ENCODE measurements around the gene SYNDIG1. TPM values are rescaled to one million over a fixed set of nuclear protein-coding genes. Genes with fewer than 3 reads are reported as not detected.

SYNDIG1 gene
- total and polyA plus RNA-seq, 3 experiments from 2014 or later = not detected

GRCh38 chr20:24584538-24585356 is 115.3 kb downstream of the SYNDIG1 start:
- Mint-ChIP-seq H3K36me3 (no peaks in the 10 kb centered on the region), H3K4me3 (no peak overlapping the region), H3K4me1 (no peaks in the 10 kb centered on the region), H3K27ac (no peak overlapping the region), H3K27me3 (peaks cover 2 to 3% of the 10 kb centered on the region in 2 donors), H3K9me3 (no peaks in the 10 kb centered on the region)
- Histone ChIP-seq H3K27me3 (ENCODE audit: insufficient read depth, low read length, poor library complexity, severe bottlenecking) (no peaks in the 10 kb centered on the region), H3K4me1 (ENCODE audit: insufficient read depth, low read length) (no peaks in the 10 kb centered on the region), H3K4me3 (ENCODE audit: low read length) (no peak overlapping the region), H3K27ac (ENCODE audit: low read depth, low read length) (no peak overlapping the region), H3K9me3 (ENCODE audit: low read length) (no peaks in the 10 kb centered on the region), H3K36me3 (ENCODE audit: insufficient read depth, low read length) (no peaks in the 10 kb centered on the region)
- DNase-seq = no peak
- CTCF ChIA-PET = no interaction called here
- POLR2A ChIA-PET = no interaction called here

GRCh38 chr20:24585796-24586522 is 116.5 kb downstream of the SYNDIG1 start:
- no peaks in the 10 kb centered on the region for H3K36me3 Mint-ChIP-seq
- no peak overlapping the region for H3K4me3 Mint-ChIP-seq
- POLR2A ChIA-PET = no interaction called here
- CTCF ChIA-PET = no interaction called here
- no peak overlapping the region for H3K27ac ChIP-seq (ENCODE audit: low read depth, low read length)
- no peak overlapping the region for H3K27ac Mint-ChIP-seq
- H3K27me3 Mint-ChIP-seq = peaks cover 3% of the 10 kb centered on the region in 2 donors
- no peaks in the 10 kb centered on the region for H3K9me3 ChIP-seq (ENCODE audit: low read length)
- no peaks in the 10 kb centered on the region for H3K27me3 ChIP-seq (ENCODE audit: insufficient read depth, low read length, poor library complexity, severe bottlenecking)
- H3K4me3 ChIP-seq (ENCODE audit: low read length) = no peak overlapping the region
- DNase-seq = no peak
- H3K4me1 ChIP-seq (ENCODE audit: insufficient read depth, low read length) = no peaks in the 10 kb centered on the region
- no peaks in the 10 kb centered on the region for H3K36me3 ChIP-seq (ENCODE audit: insufficient read depth, low read length)
- H3K9me3 Mint-ChIP-seq = no peaks in the 10 kb centered on the region
- no peaks in the 10 kb centered on the region for H3K4me1 Mint-ChIP-seq

DNA sequence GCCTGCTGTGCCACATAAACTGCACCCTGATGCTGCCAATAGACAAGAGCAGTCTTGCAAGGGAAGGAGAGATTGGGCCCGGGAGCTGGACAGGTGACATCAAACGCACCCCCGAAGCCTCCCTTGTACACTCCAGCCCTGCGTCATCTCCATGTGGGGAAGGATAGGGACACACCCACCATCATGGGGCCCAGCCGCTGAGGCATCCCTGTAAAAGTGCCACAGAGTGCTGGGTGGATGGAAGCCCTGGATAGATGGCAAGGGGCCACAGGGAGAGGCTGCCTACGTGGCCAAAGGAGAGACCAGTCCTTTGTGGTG is 117.1 kb downstream of the SYNDIG1 start:
- no peak overlapping the region for H3K27ac ChIP-seq (ENCODE audit: low read depth, low read length)
- H3K9me3 ChIP-seq (ENCODE audit: low read length) = no peaks in the 10 kb centered on the region
- no peaks in the 10 kb centered on the region for H3K4me1 Mint-ChIP-seq
- H3K36me3 ChIP-seq (ENCODE audit: insufficient read depth, low read length) = no peaks in the 10 kb centered on the region
- no peaks in the 10 kb centered on the region for H3K9me3 Mint-ChIP-seq
- POLR2A ChIA-PET = no interaction called here
- DNase-seq = no peak
- no peak overlapping the region for H3K27ac Mint-ChIP-seq
- CTCF ChIA-PET = no interaction called here
- H3K4me3 ChIP-seq (ENCODE audit: low read length) = no peak overlapping the region
- peaks cover 3% of the 10 kb centered on the region in 2 donors for H3K27me3 Mint-ChIP-seq
- H3K27me3 ChIP-seq (ENCODE audit: insufficient read depth, low read length, poor library complexity, severe bottlenecking) = no peaks in the 10 kb centered on the region
- H3K4me1 ChIP-seq (ENCODE audit: insufficient read depth, low read length) = no peaks in the 10 kb centered on the region
- no peak overlapping the region for H3K4me3 Mint-ChIP-seq
- no peaks in the 10 kb centered on the region for H3K36me3 Mint-ChIP-seq

- ChIA-PET CTCF (no interaction called here), POLR2A (no interaction called here)
- peaks cover 1 to 3% of the 10 kb centered on the region in 2 donors for H3K27me3 Mint-ChIP-seq
- H3K4me1 Mint-ChIP-seq = no peaks in the 10 kb centered on the region
- H3K27me3 ChIP-seq (ENCODE audit: insufficient read depth, low read length, poor library complexity, severe bottlenecking) = no peaks in the 10 kb centered on the region
- H3K36me3 Mint-ChIP-seq = no peaks in the 10 kb centered on the region
- H3K27ac ChIP-seq (ENCODE audit: low read depth, low read length) = no peak overlapping the region
- H3K9me3 Mint-ChIP-seq = no peaks in the 10 kb centered on the region
- no peak overlapping the region for H3K4me3 ChIP-seq (ENCODE audit: low read length)
- no peaks in the 10 kb centered on the region for H3K4me1 ChIP-seq (ENCODE audit: insufficient read depth, low read length)
- H3K36me3 ChIP-seq (ENCODE audit: insufficient read depth, low read length) = no peaks in the 10 kb centered on the region
- H3K9me3 ChIP-seq (ENCODE audit: low read length) = no peaks in the 10 kb centered on the region
- no peak overlapping the region for H3K27ac Mint-ChIP-seq
- H3K4me3 Mint-ChIP-seq = no peak overlapping the region
- DNase-seq = no peak
Measured at GRCh38 chr20:24587384-24588046, 118.1 kb downstream of the SYNDIG1 start.

- Histone ChIP-seq H3K27me3 (ENCODE audit: insufficient read depth, low read length, poor library complexity, severe bottlenecking) (no peaks in the 10 kb centered on the region), H3K36me3 (ENCODE audit: insufficient read depth, low read length) (no peaks in the 10 kb centered on the region), H3K4me3 (ENCODE audit: low read length) (no peak overlapping the region), H3K9me3 (ENCODE audit: low read length) (no peaks in the 10 kb centered on the region), H3K4me1 (ENCODE audit: insufficient read depth, low read length) (no peaks in the 10 kb centered on the region), H3K27ac (ENCODE audit: low read depth, low read length) (no peak overlapping the region)
- Mint-ChIP-seq H3K27ac (no peak overlapping the region), H3K36me3 (no peaks in the 10 kb centered on the region), H3K9me3 (no peaks in the 10 kb centered on the region), H3K4me3 (no peak overlapping the region), H3K27me3 (peaks cover 1 to 7% of the 10 kb centered on the region in 2 donors), H3K4me1 (no peaks in the 10 kb centered on the region)
- ChIA-PET POLR2A (no interaction called here), CTCF (no interaction called here)
- DNase-seq = no peak
Measured at GRCh38 chr20:24588047-24588635, 118.7 kb downstream of the SYNDIG1 start.

- H3K36me3 Mint-ChIP-seq = no peaks in the 10 kb centered on the region
- H3K9me3 ChIP-seq (ENCODE audit: low read length) = no peaks in the 10 kb centered on the region
- H3K4me1 Mint-ChIP-seq = no peaks in the 10 kb centered on the region
- no peaks in the 10 kb centered on the region for H3K27me3 ChIP-seq (ENCODE audit: insufficient read depth, low read length, poor library complexity, severe bottlenecking)
- ChIA-PET CTCF (no interaction called here), POLR2A (no interaction called here)
- H3K4me1 ChIP-seq (ENCODE audit: insufficient read depth, low read length) = no peaks in the 10 kb centered on the region
- no peak overlapping the region for H3K27ac Mint-ChIP-seq
- DNase-seq = no peak
- no peak overlapping the region for H3K27ac ChIP-seq (ENCODE audit: low read depth, low read length)
- H3K27me3 Mint-ChIP-seq = peaks cover 1 to 8% of the 10 kb centered on the region in 2 donors
- H3K36me3 ChIP-seq (ENCODE audit: insufficient read depth, low read length) = no peaks in the 10 kb centered on the region
- no peaks in the 10 kb centered on the region for H3K9me3 Mint-ChIP-seq
- no peak overlapping the region for H3K4me3 Mint-ChIP-seq
- H3K4me3 ChIP-seq (ENCODE audit: low read length) = no peak overlapping the region
Measured at GRCh38 chr20:24588725-24589340, 119.4 kb downstream of the SYNDIG1 start.

- CTCF ChIA-PET = no interaction called here
- no peak overlapping the region for H3K4me3 Mint-ChIP-seq
- Histone ChIP-seq H3K4me1 (ENCODE audit: insufficient read depth, low read length) (no peaks in the 10 kb centered on the region), H3K27me3 (ENCODE audit: insufficient read depth, low read length, poor library complexity, severe bottlenecking) (no peaks in the 10 kb centered on the region), H3K27ac (ENCODE audit: low read depth, low read length) (no peak overlapping the region), H3K9me3 (ENCODE audit: low read length) (no peaks in the 10 kb centered on the region), H3K4me3 (ENCODE audit: low read length) (no peak overlapping the region), H3K36me3 (ENCODE audit: insufficient read depth, low read length) (no peaks in the 10 kb centered on the region)
- no peaks in the 10 kb centered on the region for H3K9me3 Mint-ChIP-seq
- H3K27me3 Mint-ChIP-seq = peaks cover 1 to 10% of the 10 kb centered on the region in 2 donors
- H3K4me1 Mint-ChIP-seq = no peaks in the 10 kb centered on the region
- POLR2A ChIA-PET = no interaction called here
- no peak overlapping the region for H3K27ac Mint-ChIP-seq
- no peak for DNase-seq
- H3K36me3 Mint-ChIP-seq = no peaks in the 10 kb centered on the region
Measured at GRCh38 chr20:24589381-24589780, 120.0 kb downstream of the SYNDIG1 start.

GRCh38 chr20:24589815-24590177 is 120.4 kb downstream of the SYNDIG1 start:
- Mint-ChIP-seq H3K36me3 (no peaks in the 10 kb centered on the region), H3K4me1 (no peaks in the 10 kb centered on the region), H3K9me3 (no peaks in the 10 kb centered on the region), H3K27ac (no peak overlapping the region), H3K4me3 (no peak overlapping the region), H3K27me3 (peaks cover 1 to 13% of the 10 kb centered on the region in 2 donors)
- Histone ChIP-seq H3K4me3 (ENCODE audit: low read length) (no peak overlapping the region), H3K27me3 (ENCODE audit: insufficient read depth, low read length, poor library complexity, severe bottlenecking) (no peaks in the 10 kb centered on the region), H3K4me1 (ENCODE audit: insufficient read depth, low read length) (no peaks in the 10 kb centered on the region), H3K36me3 (ENCODE audit: insufficient read depth, low read length) (no peaks in the 10 kb centered on the region), H3K27ac (ENCODE audit: low read depth, low read length) (no peak overlapping the region), H3K9me3 (ENCODE audit: low read length) (no peaks in the 10 kb centered on the region)
- CTCF ChIA-PET = no interaction called here
- DNase-seq = no peak
- POLR2A ChIA-PET = no interaction called here
